Ammon's horn (tissue), 1 donor: ENCODE results near the gene CCDC183.

Experiments
- DNase-seq: peaks from one replicate; pipeline ENCODE4 v3.0.0-alpha.2; 2016; ENCODE audit warnings: low spot score

CCDC183 gene

DNA sequence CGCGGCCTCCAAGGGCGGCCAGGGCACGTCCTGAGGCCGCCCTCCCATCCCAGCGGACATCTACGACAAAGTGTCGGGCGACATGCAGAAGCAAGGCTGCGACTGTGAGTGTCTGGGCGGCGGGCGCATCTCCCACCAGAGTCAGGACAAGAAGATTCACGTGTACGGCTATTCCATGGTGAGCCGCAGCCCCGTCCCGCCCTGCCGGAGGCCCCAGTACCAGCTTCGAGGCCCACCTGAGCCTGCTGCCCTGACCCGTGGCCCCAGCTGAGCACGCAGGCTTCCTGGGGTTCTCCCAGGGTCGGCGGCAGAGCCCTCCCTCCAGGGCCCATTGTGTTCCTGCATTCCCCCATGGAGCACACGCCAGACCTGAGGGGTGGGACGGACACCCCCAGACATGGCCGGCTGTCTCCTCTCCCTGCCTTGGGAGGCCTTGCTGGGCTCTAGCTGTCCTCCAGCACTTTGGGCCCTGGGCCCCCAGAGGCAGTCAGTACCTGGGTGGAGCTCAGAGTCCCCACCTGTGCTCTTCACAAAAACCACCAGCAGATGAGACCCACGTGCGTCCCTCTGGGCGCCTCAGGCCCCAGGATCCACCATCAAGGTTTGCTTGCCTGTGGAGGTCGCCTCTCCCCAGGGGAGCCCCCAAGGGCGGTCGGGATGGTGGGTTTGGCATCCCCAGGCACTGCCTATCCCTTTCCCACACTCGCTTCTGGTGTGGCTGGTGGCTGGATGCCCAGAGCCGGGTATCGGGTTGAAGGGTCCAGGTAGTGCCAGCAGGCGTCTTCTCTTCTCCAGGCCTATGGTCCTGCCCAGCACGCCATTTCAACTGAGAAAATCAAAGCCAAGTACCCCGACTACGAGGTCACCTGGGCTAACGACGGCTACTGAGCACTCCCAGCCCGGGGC lies 54.1 kb downstream of the CCDC183 start:
- DNase-seq = no peak

DNA sequence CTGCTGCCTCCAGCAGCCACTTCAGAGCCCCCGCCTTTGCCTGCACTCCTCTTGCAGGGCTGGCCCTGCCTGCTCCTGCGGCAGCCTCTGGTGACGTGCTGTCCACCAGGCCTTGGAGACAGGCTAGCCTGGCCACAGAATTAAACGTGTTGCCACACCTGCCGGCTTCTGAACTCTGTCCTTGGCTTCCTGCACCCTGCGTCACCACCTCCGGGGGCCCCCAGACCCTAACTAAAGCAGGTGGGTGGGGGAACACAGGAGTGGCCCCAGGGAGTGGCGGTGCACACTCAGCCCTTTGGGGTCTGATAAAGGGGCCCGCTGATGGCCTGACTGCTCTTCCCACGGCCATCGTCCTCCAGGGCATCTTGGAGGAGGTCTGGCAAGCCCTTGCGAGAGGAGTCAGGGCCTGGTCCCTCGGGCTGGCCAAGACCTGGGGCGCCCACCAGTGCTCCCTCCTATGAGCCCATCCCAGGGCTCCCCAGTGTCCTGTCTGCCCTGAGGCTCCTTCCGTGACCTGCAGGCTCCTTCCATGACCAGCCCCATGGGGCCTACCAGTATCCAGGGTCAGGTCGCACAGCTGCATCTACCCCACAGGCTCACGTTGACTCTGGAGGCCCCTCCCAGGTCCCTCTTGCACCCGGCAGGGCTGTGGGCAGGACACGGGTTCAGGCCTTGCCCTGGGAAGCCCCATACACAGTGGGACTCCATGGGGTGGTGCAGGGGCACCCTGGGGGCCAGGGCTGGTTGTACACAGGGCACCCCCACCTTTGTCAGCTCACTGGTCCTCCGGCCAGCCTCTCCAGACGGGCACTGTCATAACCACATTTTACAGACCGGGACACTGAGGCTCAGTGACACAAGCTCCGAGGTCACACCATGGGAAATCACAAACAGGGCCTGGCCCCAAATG lies 55.0 kb downstream of the CCDC183 start:
- DNase-seq = no peak

DNA sequence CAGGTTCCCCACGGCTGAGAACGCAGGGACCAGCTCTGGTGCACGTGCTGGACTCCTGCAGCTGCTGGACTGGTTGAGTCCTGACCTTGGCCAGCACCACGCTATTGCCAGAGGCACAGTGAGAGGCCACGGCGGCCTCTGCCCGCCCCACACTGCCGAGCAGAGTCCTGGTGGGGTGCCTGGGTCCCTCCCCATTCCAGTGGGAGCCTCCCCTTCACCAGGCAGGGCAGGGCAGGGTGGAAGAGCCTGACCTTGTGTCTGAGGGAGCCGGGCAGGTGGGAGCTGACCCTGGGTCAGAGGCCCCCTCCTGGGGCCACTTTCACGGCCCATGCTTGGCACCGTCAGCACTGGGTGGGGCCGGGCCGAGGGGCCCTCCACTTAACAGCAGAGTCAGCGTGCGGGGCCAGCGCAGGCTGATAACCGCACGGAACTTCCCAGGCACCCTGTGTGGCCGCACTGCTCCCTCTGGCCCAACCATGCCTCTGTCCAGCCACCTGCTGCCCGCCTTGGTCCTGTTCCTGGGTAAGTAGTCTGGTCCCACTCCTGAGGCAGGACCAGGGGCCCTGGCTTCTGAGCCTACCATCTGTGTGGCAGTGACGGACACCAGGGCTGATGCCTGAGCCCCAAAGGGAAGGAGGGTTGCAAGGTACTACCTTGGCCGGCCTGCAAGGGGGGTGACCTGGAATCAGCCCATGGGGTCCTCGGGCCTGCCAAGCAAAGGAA lies 56.0 kb downstream of the CCDC183 start, which contains the start of gene MAMDC4:
Gene MAMDC4 (plus strand): TSS at position 406 of the 723 bp plus-strand sequence. CDS start 71 bp downstream, at position 477.
- DNase-seq = no peak

DNA sequence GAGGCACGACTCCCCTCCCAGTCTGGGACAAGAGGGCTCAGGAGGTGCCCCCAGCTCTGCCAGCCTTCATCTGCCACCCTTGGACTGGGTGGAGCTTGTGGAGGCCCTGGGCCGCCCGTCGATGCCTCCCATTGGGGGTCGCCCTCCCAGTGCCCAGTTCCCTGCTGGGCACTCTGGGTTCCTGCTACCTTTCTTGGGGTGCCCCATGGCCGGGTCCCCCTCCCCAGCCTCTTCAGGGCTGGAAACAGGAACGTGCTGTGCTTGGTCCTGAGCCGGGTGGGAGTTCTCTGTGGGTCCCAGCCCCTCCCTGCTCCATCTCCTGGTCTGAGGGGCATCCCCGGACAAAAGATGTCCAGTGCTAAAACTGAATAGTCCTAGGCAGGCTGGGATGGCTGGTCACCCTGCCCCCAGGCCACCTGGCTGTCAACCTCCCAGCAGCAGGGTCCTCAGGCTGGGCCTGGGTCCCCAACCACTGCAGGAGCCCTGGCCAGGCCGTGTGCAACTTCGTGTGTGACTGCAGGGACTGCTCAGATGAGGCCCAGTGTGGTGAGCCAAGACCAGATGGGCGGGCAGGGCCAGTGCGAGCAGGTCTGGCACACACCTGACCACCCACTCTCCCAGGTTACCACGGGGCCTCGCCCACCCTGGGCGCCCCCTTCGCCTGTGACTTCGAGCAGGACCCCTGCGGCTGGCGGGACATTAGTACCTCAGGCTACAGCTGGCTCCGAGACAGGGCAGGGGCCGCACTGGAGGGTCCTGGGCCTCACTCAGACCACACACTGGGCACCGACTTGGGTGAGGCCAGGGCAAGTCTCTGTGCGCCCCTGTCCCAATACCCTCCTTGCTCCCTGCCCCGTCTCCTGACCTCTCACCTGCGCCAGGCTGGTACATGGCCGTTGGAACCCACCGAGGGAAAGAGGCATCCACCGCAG lies 56.8 kb downstream of the CCDC183 start:
- no peak for DNase-seq

DNA sequence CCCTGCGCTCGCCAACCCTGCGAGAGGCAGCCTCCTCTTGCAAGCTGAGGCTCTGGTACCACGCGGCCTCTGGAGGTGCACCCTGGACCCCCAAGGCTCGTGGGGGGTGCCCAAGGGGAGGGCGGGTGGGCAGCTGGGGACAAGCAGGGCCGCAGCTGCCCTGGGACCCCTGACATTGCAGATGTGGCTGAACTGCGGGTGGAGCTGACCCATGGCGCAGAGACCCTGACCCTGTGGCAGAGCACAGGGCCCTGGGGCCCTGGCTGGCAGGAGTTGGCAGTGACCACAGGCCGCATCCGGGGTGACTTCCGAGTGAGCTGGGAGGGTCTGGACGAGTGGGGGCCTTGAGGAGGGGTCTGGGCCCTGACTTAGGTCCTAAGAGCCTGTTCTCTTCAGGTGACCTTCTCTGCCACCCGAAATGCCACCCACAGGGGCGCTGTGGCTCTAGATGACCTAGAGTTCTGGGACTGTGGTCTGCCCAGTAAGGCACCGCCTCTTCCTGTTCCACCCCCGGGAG lies 57.5 kb downstream of the CCDC183 start:
- no peak for DNase-seq

DNA sequence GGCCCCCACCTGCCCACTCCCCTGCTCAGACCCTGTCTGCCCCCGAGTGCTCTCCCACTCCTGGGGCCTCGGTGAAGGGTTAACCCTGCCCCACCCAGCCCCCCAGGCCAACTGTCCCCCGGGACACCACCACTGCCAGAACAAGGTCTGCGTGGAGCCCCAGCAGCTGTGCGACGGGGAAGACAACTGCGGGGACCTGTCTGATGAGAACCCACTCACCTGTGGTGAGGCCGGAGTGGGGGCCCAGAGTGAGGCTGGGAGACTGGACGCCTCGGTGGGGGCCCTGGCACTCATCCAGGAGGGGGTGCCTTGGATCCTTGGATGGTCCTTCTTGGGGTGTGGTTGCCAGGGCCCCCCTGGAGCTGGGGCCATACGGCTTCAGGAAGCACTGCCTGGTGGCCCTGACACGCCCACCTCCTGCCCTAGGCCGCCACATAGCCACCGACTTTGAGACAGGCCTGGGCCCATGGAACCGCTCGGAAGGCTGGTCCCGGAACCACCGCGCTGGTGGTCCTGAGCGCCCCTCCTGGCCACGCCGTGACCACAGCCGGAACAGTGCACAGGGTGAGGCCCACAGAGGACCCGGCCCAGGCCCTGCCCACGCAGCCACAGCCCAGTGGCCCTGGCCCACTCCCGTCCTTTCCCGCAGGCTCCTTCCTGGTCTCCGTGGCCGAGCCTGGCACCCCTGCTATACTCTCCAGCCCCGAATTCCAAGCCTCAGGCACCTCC lies 58.1 kb downstream of the CCDC183 start:
- DNase-seq = no peak

DNA sequence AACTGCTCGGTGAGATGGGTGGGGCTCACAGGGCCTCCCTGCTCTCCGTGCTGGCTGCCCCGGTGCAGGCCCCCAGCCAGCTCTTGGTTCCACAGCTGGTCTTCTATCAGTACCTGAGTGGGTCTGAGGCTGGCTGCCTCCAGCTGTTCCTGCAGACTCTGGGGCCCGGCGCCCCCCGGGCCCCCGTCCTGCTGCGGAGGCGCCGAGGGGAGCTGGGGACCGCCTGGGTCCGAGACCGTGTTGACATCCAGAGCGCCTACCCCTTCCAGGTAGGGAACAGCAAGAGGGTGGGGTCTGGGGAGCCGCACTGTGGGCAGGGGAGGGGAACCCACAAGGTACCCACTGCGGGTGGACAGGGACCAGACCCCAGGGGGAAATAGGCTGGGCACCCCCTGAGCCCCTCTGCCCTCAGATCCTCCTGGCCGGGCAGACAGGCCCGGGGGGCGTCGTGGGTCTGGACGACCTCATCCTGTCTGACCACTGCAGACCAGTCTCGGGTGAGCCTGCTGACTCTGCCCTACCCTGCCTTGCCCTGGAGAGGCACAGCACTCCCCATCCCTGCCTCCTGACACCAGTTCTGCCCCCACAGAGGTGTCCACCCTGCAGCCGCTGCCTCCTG lies 58.8 kb downstream of the CCDC183 start:
- DNase-seq = no peak

DNA sequence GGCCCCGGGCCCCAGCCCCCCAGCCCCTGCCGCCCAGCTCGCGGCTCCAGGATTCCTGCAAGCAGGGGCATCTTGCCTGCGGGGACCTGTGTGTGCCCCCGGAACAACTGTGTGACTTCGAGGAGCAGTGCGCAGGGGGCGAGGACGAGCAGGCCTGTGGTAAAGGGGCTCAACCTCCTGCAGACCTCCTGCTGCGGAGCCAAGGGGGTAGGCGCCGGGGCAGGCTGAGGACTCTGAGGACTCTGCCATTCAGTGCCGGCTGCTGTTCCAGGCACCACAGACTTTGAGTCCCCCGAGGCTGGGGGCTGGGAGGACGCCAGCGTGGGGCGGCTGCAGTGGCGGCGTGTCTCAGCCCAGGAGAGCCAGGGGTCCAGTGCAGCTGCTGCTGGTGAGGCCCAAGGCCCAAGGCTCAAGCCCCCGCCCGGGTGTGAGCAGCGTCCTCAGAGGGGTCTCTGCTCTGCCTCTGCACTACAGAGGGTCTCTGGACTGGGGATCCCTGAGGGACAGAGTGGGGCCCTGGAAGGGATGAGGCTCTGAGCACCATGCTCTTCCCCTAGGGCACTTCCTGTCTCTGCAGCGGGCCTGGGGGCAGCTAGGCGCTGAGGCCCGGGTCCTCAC lies 59.4 kb downstream of the CCDC183 start:
- DNase-seq = no peak

DNA sequence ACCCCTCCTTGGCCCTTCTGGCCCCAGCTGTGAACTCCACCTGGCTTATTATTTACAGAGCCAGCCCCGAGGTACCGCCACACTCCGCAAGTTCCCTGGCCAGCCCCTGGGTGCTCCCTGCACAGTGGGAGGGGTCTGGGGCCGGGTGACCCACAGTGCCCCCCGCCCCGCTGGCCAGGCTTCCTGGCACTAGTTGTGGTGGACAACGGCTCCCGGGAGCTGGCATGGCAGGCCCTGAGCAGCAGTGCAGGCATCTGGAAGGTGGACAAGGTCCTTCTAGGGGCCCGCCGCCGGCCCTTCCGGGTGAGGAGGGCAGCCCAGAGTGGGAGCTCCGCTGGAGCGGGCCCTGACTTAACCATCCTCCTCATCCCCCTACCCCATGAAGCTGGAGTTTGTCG lies 59.9 kb downstream of the CCDC183 start:
- DNase-seq = no peak

DNA sequence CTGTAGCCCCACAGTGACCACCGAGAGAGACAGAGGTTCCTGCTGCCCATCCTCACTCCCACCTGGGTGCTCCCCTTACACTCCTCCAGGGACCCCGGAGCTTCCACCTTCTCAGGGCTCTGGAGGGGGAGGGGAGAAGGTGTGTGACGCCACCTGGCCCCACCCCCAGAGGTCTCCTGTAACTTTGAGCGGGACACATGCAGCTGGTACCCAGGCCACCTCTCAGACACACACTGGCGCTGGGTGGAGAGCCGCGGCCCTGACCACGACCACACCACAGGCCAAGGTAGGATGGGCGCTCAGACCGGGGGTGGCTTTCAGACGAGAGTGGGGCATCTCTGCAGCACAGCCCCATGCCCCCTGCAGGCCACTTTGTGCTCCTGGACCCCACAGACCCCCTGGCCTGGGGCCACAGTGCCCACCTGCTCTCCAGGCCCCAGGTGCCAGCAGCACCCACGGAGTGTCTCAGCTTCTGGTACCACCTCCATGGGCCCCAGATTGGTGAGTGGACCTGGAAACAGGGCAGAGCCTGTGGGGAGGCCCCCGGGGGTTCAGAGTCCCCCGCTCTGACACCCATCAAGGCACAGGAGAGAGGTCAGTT lies 60.5 kb downstream of the CCDC183 start:
- DNase-seq = no peak

DNA sequence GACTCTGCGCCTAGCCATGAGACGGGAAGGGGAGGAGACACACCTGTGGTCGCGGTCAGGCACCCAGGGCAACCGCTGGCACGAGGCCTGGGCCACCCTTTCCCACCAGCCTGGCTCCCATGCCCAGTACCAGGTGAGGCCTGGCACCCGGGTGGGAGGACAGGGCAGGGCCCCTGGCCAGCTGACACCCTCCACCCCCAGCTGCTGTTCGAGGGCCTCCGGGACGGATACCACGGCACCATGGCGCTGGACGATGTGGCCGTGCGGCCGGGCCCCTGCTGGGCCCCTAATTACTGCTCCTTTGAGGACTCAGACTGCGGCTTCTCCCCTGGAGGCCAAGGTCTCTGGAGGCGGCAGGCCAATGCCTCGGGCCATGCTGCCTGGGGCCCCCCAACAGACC lies 61.0 kb downstream of the CCDC183 start:
- no peak for DNase-seq
